ELF-1 (cell line): ENCODE results near the gene RASSF10.

Experiments
- DNase-seq: peaks from one replicate; pipeline ENCODE4 v3.0.0-alpha.2; 2016; ENCODE audit warnings: low read depth, low spot score

Gene RASSF10

DNA sequence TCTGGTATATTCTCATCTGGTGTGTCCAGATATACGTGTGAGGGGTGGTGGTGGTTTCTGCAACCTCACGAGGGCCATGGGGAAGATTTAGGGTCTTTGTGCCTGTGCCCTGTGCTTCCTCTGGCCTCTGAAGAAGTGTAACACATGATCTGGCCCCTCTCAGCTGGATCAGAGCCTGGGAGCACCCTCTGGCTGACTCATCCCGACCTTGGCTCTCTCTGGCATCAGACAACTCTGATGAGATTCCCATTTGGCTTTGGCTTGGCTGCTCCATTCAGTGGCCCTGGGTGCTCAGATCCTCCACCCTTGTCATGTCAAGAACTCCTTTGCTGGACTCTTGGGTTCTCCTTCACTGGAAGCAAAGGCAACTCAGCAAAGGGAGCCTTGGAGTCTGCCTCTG is 45.2 kb downstream of the RASSF10 start:
- no peak for DNase-seq

DNA sequence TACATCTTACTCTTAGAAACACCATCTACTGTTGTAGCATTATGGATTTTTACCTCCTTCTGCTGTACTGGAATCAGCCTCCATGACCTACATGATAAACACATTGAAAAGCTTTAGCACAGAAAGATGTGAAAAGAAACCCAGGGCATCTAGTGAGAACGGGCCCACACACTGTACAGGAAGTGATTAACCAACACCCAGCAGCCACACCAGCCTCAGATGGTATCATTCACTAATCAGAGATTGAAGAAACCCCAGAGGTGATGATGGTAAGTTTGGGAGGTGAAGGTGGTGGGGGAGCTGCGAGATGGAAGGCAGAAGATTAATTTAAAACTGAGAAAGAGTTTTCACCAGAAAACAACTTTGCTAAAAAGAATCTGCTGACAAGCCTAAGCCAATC is 46.1 kb downstream of the RASSF10 start:
- DNase-seq = no peak

GRCh38 chr11:13061294-13061990 is 52.3 kb downstream of the RASSF10 start:
- no peak for DNase-seq
